Measurements from ENCODE around the gene SHLD2.
A peak's percentile ranks its signal among the peaks of the same experiment; 100 is the strongest.
"Not testable (repeated sequence)": the region's sequence is repeated elsewhere in the genome, so short reads cannot be mapped to it uniquely, and the experiment has no call there.

SHLD2 gene

GRCh38 chr10:87066178-87066577 lies 28.8 kb upstream of the SHLD2 start:
- Histone ChIP-seq H3K36me3 (ENCODE audit: insufficient read depth, low read length) (peaks cover 41% of the 10 kb centered on the region), H3K4me3 (ENCODE audit: low read depth in 1 of 2, low read length in 2 of 2) (no peak overlapping the region), H3K9ac (ENCODE audit: low read length) (no peak overlapping the region), H3K27me3 (ENCODE audit: control insufficient read depth in 1 of 2, insufficient read depth in 2 of 2, low read length in 2 of 2) (no peaks in the 10 kb centered on the region), H3K27ac (ENCODE audit: low read depth, low read length) (no peak overlapping the region), H3K4me1 (ENCODE audit: insufficient read depth, low read length) (no peaks in the 10 kb centered on the region), H3K9me3 (ENCODE audit: low read length) (no peaks in the 10 kb centered on the region)

GRCh38 chr10:87066865-87067264 lies 28.1 kb upstream of the SHLD2 start:
- H3K4me3 ChIP-seq (ENCODE audit: low read depth in 1 of 2, low read length in 2 of 2): no peak overlapping the region
- no peak overlapping the region for H3K27ac ChIP-seq (ENCODE audit: low read depth, low read length)
- H3K27me3 ChIP-seq (ENCODE audit: control insufficient read depth in 1 of 2, insufficient read depth in 2 of 2, low read length in 2 of 2): no peaks in the 10 kb centered on the region
- H3K36me3 ChIP-seq (ENCODE audit: insufficient read depth, low read length): peaks cover 41% of the 10 kb centered on the region
- H3K9ac ChIP-seq (ENCODE audit: low read length): no peak overlapping the region
- no peaks in the 10 kb centered on the region for H3K4me1 ChIP-seq (ENCODE audit: insufficient read depth, low read length)
- H3K9me3 ChIP-seq (ENCODE audit: low read length): no peaks in the 10 kb centered on the region

- Histone ChIP-seq H3K9ac (ENCODE audit: low read length) (no peak overlapping the region), H3K4me1 (ENCODE audit: insufficient read depth, low read length) (no peaks in the 10 kb centered on the region), H3K9me3 (ENCODE audit: low read length) (no peaks in the 10 kb centered on the region), H3K27me3 (ENCODE audit: control insufficient read depth in 1 of 2, insufficient read depth in 2 of 2, low read length in 2 of 2) (no peaks in the 10 kb centered on the region), H3K27ac (ENCODE audit: low read depth, low read length) (no peak overlapping the region), H3K4me3 (ENCODE audit: low read depth in 1 of 2, low read length in 2 of 2) (no peak overlapping the region), H3K36me3 (ENCODE audit: insufficient read depth, low read length) (peaks cover 41% of the 10 kb centered on the region)
Measured at GRCh38 chr10:87068281-87068680, 26.7 kb upstream of the SHLD2 start.

GRCh38 chr10:87072449-87072848 lies 22.6 kb upstream of the SHLD2 start:
- Histone ChIP-seq H3K27ac (ENCODE audit: low read depth, low read length) (no peak overlapping the region), H3K4me1 (ENCODE audit: insufficient read depth, low read length) (no peaks in the 10 kb centered on the region), H3K9me3 (ENCODE audit: low read length) (no peaks in the 10 kb centered on the region), H3K36me3 (ENCODE audit: insufficient read depth, low read length) (peaks cover 14% of the 10 kb centered on the region), H3K9ac (ENCODE audit: low read length) (no peak overlapping the region), H3K27me3 (ENCODE audit: control insufficient read depth in 1 of 2, insufficient read depth in 2 of 2, low read length in 2 of 2) (no peaks in the 10 kb centered on the region), H3K4me3 (ENCODE audit: low read depth in 1 of 2, low read length in 2 of 2) (no peak overlapping the region)

GRCh38 chr10:87076421-87076820 lies 18.6 kb upstream of the SHLD2 start:
- not testable (repeated sequence) for H3K9ac ChIP-seq (ENCODE audit: low read length); H3K4me3 ChIP-seq (ENCODE audit: low read depth in 1 of 2, low read length in 2 of 2); H3K4me1 ChIP-seq (ENCODE audit: insufficient read depth, low read length); H3K36me3 ChIP-seq (ENCODE audit: insufficient read depth, low read length); H3K9me3 ChIP-seq (ENCODE audit: low read length); H3K27me3 ChIP-seq (ENCODE audit: control insufficient read depth in 1 of 2, insufficient read depth in 2 of 2, low read length in 2 of 2); H3K27ac ChIP-seq (ENCODE audit: low read depth, low read length)

GRCh38 chr10:87079106-87079836 lies 15.7 kb upstream of the SHLD2 start:
- Histone ChIP-seq H3K4me1 (ENCODE audit: insufficient read depth, low read length) (peaks cover 5% of the 10 kb centered on the region), H3K9ac (ENCODE audit: low read length) (no peak overlapping the region), H3K27me3 (ENCODE audit: control insufficient read depth in 1 of 2, insufficient read depth in 2 of 2, low read length in 2 of 2) (no peaks in the 10 kb centered on the region), H3K36me3 (ENCODE audit: insufficient read depth, low read length) (no peaks in the 10 kb centered on the region), H3K4me3 (ENCODE audit: low read depth in 1 of 2, low read length in 2 of 2) (no peak overlapping the region), H3K27ac (ENCODE audit: low read depth, low read length) (no peak overlapping the region), H3K9me3 (ENCODE audit: low read length) (no peaks in the 10 kb centered on the region)

GRCh38 chr10:87080621-87081020 lies 14.4 kb upstream of the SHLD2 start:
- not testable (repeated sequence) for H3K27me3 ChIP-seq (ENCODE audit: control insufficient read depth in 1 of 2, insufficient read depth in 2 of 2, low read length in 2 of 2); H3K27ac ChIP-seq (ENCODE audit: low read depth, low read length); H3K36me3 ChIP-seq (ENCODE audit: insufficient read depth, low read length); H3K9ac ChIP-seq (ENCODE audit: low read length); H3K4me3 ChIP-seq (ENCODE audit: low read depth in 1 of 2, low read length in 2 of 2); H3K9me3 ChIP-seq (ENCODE audit: low read length)
- H3K4me1 ChIP-seq (ENCODE audit: insufficient read depth, low read length): peaks cover 11% of the 10 kb centered on the region

GRCh38 chr10:87081574-87081973 lies 13.4 kb upstream of the SHLD2 start:
- H3K27me3 ChIP-seq (ENCODE audit: control insufficient read depth in 1 of 2, insufficient read depth in 2 of 2, low read length in 2 of 2); H3K27ac ChIP-seq (ENCODE audit: low read depth, low read length); H3K36me3 ChIP-seq (ENCODE audit: insufficient read depth, low read length); H3K9ac ChIP-seq (ENCODE audit: low read length); H3K9me3 ChIP-seq (ENCODE audit: low read length); H3K4me3 ChIP-seq (ENCODE audit: low read depth in 1 of 2, low read length in 2 of 2): not testable (repeated sequence)
- peaks cover 11% of the 10 kb centered on the region for H3K4me1 ChIP-seq (ENCODE audit: insufficient read depth, low read length)

GRCh38 chr10:87082219-87082618 lies 12.8 kb upstream of the SHLD2 start:
- H3K36me3 ChIP-seq (ENCODE audit: insufficient read depth, low read length); H3K27ac ChIP-seq (ENCODE audit: low read depth, low read length): not testable (repeated sequence)

GRCh38 chr10:87083576-87084290 lies 11.3 kb upstream of the SHLD2 start:
- Histone ChIP-seq H3K4me1 (ENCODE audit: insufficient read depth, low read length) (peaks cover 11% of the 10 kb centered on the region), H3K27ac (ENCODE audit: low read depth, low read length) (peak overlapping the region; percentile 34)
- not testable (repeated sequence) for H3K27me3 ChIP-seq (ENCODE audit: control insufficient read depth in 1 of 2, insufficient read depth in 2 of 2, low read length in 2 of 2); H3K4me3 ChIP-seq (ENCODE audit: low read depth in 1 of 2, low read length in 2 of 2); H3K9ac ChIP-seq (ENCODE audit: low read length); H3K9me3 ChIP-seq (ENCODE audit: low read length); H3K36me3 ChIP-seq (ENCODE audit: insufficient read depth, low read length)

More at GRCh38 chr10:87082219-87082618, 12.8 kb upstream of the SHLD2 start:
- peaks cover 11% of the 10 kb centered on the region for H3K4me1 ChIP-seq (ENCODE audit: insufficient read depth, low read length)
- H3K4me3 ChIP-seq (ENCODE audit: low read depth in 1 of 2, low read length in 2 of 2); H3K9me3 ChIP-seq (ENCODE audit: low read length); H3K9ac ChIP-seq (ENCODE audit: low read length); H3K27me3 ChIP-seq (ENCODE audit: control insufficient read depth in 1 of 2, insufficient read depth in 2 of 2, low read length in 2 of 2): not testable (repeated sequence)

GRCh38 chr10:87084291-87084782 lies 10.7 kb upstream of the SHLD2 start:
- H3K4me1 ChIP-seq (ENCODE audit: insufficient read depth, low read length): peaks cover 11% of the 10 kb centered on the region
- not testable (repeated sequence) for H3K36me3 ChIP-seq (ENCODE audit: insufficient read depth, low read length); H3K27ac ChIP-seq (ENCODE audit: low read depth, low read length); H3K9ac ChIP-seq (ENCODE audit: low read length); H3K9me3 ChIP-seq (ENCODE audit: low read length); H3K27me3 ChIP-seq (ENCODE audit: control insufficient read depth in 1 of 2, insufficient read depth in 2 of 2, low read length in 2 of 2); H3K4me3 ChIP-seq (ENCODE audit: low read depth in 1 of 2, low read length in 2 of 2)

- H3K4me1 ChIP-seq (ENCODE audit: insufficient read depth, low read length): peaks cover 11% of the 10 kb centered on the region
- H3K4me3 ChIP-seq (ENCODE audit: low read depth in 1 of 2, low read length in 2 of 2): no peak overlapping the region
- no peak overlapping the region for H3K27ac ChIP-seq (ENCODE audit: low read depth, low read length)
- no peaks in the 10 kb centered on the region for H3K36me3 ChIP-seq (ENCODE audit: insufficient read depth, low read length)
- no peaks in the 10 kb centered on the region for H3K9me3 ChIP-seq (ENCODE audit: low read length)
- H3K9ac ChIP-seq (ENCODE audit: low read length): no peak overlapping the region
- no peaks in the 10 kb centered on the region for H3K27me3 ChIP-seq (ENCODE audit: control insufficient read depth in 1 of 2, insufficient read depth in 2 of 2, low read length in 2 of 2)
Measured at GRCh38 chr10:87085537-87085936, 9.5 kb upstream of the SHLD2 start.
